ENCODE data around the gene ZNF628. TPM values are rescaled to one million over a fixed set of nuclear protein-coding genes. Genes with fewer than 3 reads are reported as not detected.

The ZNF628 gene
- total and polyA plus RNA-seq, 3 experiments from 2014 or later: 0.36 to 8.7 (median 8.3) TPM

DNA sequence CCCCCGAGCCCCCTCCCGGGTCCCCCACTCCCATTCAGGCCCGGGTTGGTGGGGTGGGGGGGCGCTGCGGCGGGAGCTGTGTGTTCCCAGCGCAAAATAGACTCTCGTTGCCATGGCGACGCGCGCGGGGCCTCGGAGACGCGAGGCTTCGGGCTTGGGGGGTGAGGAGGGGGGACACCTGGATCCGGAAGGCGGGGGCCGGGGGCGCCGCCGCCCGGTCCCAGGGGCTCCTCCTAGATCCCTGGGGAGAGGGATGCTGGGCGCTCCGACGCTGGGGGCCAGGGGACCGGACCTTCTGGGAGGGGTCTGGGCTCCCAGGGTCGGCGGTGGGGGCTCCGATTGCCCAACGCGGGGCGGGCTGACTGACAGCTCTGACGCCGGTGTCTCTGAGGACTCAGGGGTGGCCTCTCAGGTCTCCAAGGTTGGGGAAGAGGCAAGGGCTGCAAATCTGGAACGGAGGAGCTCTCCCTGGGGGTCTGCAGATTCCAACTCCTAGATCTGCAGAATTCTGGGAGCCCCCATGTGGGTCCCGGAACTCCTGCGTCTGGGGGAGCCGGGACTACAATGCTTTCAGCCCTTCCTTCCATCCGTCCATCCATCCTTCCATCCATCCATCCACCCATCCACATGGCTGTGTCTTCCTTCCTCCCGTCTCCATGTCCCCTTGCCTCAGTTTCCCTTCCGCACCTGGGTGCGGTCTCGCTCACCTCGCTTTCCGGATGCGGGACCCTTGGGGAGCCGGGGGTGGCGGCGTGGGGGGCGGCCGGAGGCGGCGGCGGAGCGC, 24.3 kb upstream of the ZNF628 start:
- Histone ChIP-seq H3K4me3 (ENCODE audit: low read length) (no peak overlapping the region), H3K27me3 (ENCODE audit: insufficient read depth, low read length, poor library complexity, severe bottlenecking) (peaks cover 14% of the 10 kb centered on the region), H3K9me3 (ENCODE audit: low read length) (no peaks in the 10 kb centered on the region), H3K4me1 (ENCODE audit: insufficient read depth, low read length) (peaks cover 10% of the 10 kb centered on the region), H3K36me3 (ENCODE audit: insufficient read depth, low read length) (no peaks in the 10 kb centered on the region), H3K27ac (ENCODE audit: low read depth, low read length) (no peak overlapping the region)
- Mint-ChIP-seq H3K27me3 (peaks cover 20 to 32% of the 10 kb centered on the region in 2 donors), H3K4me3 (peak overlapping the region in 3 of 7 donors; percentile 53 to 68 (median 61)), H3K27ac (no peak overlapping the region), H3K9me3 (no peaks in the 10 kb centered on the region), H3K4me1 (peaks cover 5 to 30% (median 9%) of the 10 kb centered on the region in 3 donors), H3K36me3 (peaks cover 1 to 7% (median 6%) of the 10 kb centered on the region in 3 donors)
- DNase-seq: peak in 3 of 5 donors; percentile 27 to 76 (median 41)
- ChIA-PET CTCF (interaction anchor here (1.1 kb wide), 1 partner anchor 52 kb away, joined by 3 read pairs; no protein-coding TSS in a partner anchor), POLR2A (interaction anchor here (1.3 kb wide), 1 partner anchor 24 kb away, joined by 3 read pairs; the partner anchor contains the start of gene ZNF628)

DNA sequence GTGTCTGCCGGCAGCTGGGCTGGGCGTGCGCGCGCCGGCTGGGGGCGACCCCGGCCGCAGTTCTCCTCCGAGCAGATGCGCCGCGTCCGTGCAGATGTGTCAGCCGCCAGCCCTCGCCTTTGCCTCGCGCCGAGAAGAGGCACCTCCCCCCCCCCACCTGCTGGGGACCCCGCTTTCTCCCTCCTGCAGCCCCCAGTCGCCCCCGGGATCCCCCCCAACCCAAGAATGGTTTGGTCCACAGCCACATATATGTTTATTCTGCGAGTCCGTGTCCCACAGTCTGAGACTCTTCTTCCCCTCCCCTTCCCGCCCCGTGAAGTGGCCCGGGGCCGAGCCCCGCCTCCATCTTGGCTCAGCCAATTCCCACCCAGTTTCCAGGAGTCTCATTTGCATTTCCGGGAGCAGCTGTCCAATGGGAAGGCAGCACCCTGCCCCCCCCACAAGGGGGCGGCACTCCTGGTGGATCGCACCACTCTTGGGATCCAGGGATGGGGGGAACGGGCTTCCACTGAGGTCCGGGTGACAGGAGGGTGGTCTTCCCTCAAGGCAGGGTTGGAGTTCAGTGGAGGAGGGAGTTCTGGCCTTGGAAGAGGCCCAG, 23.6 kb upstream of the ZNF628 start:
- peaks cover 1 to 7% (median 6%) of the 10 kb centered on the region in 3 donors for H3K36me3 Mint-ChIP-seq
- H3K4me1 ChIP-seq (ENCODE audit: insufficient read depth, low read length): peaks cover 10% of the 10 kb centered on the region
- H3K27ac ChIP-seq (ENCODE audit: low read depth, low read length): no peak overlapping the region
- peaks cover 5 to 30% (median 9%) of the 10 kb centered on the region in 3 donors for H3K4me1 Mint-ChIP-seq
- H3K27ac Mint-ChIP-seq: peak overlapping the region in 1 of 8 donors; percentile 78
- H3K9me3 Mint-ChIP-seq: no peaks in the 10 kb centered on the region
- no peaks in the 10 kb centered on the region for H3K9me3 ChIP-seq (ENCODE audit: low read length)
- peak overlapping the region in 2 of 7 donors; percentile 32 to 57 for H3K4me3 Mint-ChIP-seq
- DNase-seq: peak in 2 of 5 donors; percentile 21 to 40
- H3K27me3 Mint-ChIP-seq: peaks cover 20 to 32% of the 10 kb centered on the region in 2 donors
- ChIA-PET POLR2A (interaction anchor here (1.3 kb wide), 1 partner anchor 23 kb away, joined by 3 read pairs; the partner anchor contains the start of gene ZNF628), CTCF (interaction anchor here (1.1 to 1.7 kb wide), 4 partner anchors 15 to 312 kb away, joined by 3 to 8 read pairs (median 6); no protein-coding TSS in a partner anchor)
- H3K27me3 ChIP-seq (ENCODE audit: insufficient read depth, low read length, poor library complexity, severe bottlenecking): peaks cover 11% of the 10 kb centered on the region
- no peak overlapping the region for H3K4me3 ChIP-seq (ENCODE audit: low read length)
- H3K36me3 ChIP-seq (ENCODE audit: insufficient read depth, low read length): no peaks in the 10 kb centered on the region

DNA sequence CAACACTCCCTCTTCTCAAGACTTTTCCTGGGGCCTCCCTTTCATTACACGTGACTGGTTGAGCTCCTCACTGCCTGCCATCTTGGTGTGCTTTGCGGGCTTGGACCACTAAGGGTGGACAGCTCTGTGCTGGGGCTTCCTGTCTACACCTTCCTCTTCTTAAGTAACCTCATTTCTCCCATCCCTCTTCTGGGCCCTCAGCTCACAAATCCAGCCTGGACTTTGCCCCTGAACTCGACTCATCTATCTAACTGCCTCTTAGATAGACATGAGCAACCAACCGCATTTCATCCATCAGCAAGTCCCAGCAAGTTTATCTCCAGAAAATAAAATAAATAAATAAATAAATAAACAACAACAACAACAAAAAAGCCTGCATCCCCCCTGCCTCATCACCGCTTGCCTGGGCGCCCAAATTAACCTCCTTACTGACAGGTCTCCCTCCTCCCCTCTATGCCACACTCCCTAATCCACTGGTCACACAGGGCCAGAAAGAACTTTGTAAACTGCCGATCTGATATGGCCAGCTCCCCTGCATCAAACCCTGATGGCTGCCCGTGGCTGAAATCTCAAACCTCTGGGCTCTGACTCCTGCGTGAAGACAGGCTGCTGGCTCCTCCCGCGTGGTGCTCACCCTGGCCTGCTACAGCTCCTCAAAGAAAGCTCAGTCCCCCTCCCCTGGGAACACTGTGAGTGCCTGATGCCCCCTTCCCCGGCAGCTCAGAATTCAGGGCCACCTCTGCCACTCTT, 22.7 kb upstream of the ZNF628 start:
- CTCF ChIA-PET: interaction anchor here (1.0 to 1.7 kb wide), 5 partner anchors 14 to 313 kb away, joined by 3 to 8 read pairs (median 5); no protein-coding TSS in a partner anchor
- Histone ChIP-seq H3K36me3 (ENCODE audit: insufficient read depth, low read length) (no peaks in the 10 kb centered on the region), H3K27me3 (ENCODE audit: insufficient read depth, low read length, poor library complexity, severe bottlenecking) (peaks cover 11% of the 10 kb centered on the region), H3K4me3 (ENCODE audit: low read length) (no peak overlapping the region), H3K27ac (ENCODE audit: low read depth, low read length) (no peak overlapping the region), H3K9me3 (ENCODE audit: low read length) (no peaks in the 10 kb centered on the region), H3K4me1 (ENCODE audit: insufficient read depth, low read length) (peaks cover 10% of the 10 kb centered on the region)
- DNase-seq: no peak
- Mint-ChIP-seq H3K4me1 (peaks cover 5 to 30% (median 9%) of the 10 kb centered on the region in 3 donors), H3K9me3 (no peaks in the 10 kb centered on the region), H3K27me3 (peaks cover 20 to 32% of the 10 kb centered on the region in 2 donors), H3K36me3 (peaks cover 1 to 7% (median 6%) of the 10 kb centered on the region in 3 donors), H3K27ac (peak overlapping the region in 4 of 8 donors; percentile 12 to 70 (median 48)), H3K4me3 (peak overlapping the region in 6 of 7 donors; percentile 17 to 76 (median 36))
- POLR2A ChIA-PET: interaction anchor here (1.3 kb wide), 1 partner anchor 23 kb away, joined by 3 read pairs; the partner anchor contains the start of gene ZNF628

DNA sequence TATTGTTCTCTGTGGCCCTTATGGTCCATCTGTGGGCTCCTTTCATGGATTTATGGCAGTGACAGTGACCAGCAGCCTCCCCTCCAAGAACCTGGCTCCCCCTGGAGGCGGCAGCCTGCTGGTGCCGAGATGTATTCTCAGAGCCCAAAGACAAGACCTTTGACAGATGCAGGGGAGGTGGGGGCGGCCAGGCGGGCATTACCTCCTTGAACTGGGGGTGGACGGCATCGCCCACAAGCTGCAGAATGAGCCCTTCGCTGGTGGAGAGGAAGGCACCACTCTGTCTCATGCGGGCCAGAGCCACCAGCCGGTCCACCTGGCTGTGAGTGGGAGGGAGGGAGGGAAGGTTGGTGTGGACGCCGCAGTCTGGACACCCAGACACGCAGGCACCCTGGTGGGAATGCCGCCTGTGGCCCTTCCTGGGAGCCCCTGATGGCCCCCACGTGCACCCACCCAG, 21.6 kb upstream of the ZNF628 start:
- H3K9me3 ChIP-seq (ENCODE audit: low read length): no peaks in the 10 kb centered on the region
- no peak overlapping the region for H3K27ac ChIP-seq (ENCODE audit: low read depth, low read length)
- Mint-ChIP-seq H3K4me3 (no peak overlapping the region), H3K9me3 (no peaks in the 10 kb centered on the region), H3K36me3 (peaks cover 1 to 7% (median 6%) of the 10 kb centered on the region in 3 donors), H3K27ac (peak overlapping the region in 1 of 8 donors; percentile 35), H3K4me1 (peaks cover 6 to 30% (median 9%) of the 10 kb centered on the region in 3 donors), H3K27me3 (peaks cover 19 to 32% of the 10 kb centered on the region in 2 donors)
- H3K36me3 ChIP-seq (ENCODE audit: insufficient read depth, low read length): no peaks in the 10 kb centered on the region
- POLR2A ChIA-PET: no interaction called here
- CTCF ChIA-PET: interaction anchor here (1.2 to 1.4 kb wide), 2 partner anchors 71 to 153 kb away, joined by 3 to 4 read pairs; partner anchors contain the start of gene TMEM238
- H3K4me1 ChIP-seq (ENCODE audit: insufficient read depth, low read length): peaks cover 10% of the 10 kb centered on the region
- DNase-seq: peak in 2 of 5 donors; percentile 24 to 62
- H3K27me3 ChIP-seq (ENCODE audit: insufficient read depth, low read length, poor library complexity, severe bottlenecking): peaks cover 11% of the 10 kb centered on the region
- H3K4me3 ChIP-seq (ENCODE audit: low read length): no peak overlapping the region

DNA sequence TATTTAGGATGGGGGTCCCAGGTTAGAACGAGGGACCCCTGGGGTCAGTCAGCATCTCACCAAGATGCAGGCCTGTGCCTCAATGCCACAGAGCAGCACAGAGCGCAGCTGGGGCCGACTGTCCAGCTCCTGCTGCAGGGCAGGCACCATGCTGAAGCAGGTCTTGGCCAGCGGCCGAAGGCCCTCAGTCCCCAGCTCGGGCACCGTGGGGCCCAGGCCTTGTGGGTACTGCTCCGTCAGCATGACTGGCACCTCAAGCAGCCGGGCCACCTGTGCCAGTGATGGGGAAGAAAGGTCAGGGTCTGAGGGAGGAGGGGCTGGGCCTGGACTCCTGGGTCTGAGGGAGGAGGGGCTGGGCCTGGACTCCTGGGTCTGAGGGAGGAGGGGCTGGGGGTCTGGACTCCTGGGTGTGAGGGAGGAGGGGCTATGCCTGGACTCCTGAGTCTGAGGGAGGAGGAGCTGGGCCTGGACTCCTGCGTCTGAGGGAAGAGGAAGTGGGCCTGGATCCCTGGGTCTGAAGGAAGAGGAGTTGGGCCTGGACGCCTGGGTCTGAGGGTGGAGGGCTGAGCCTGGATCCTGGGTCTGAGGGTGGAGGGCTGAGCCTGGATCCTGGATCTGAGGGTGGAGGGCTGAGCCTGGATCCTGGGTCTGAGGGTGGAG, 20.7 kb upstream of the ZNF628 start:
- Histone ChIP-seq H3K4me1 (ENCODE audit: insufficient read depth, low read length) (peaks cover 10% of the 10 kb centered on the region), H3K27me3 (ENCODE audit: insufficient read depth, low read length, poor library complexity, severe bottlenecking) (peaks cover 7% of the 10 kb centered on the region), H3K9me3 (ENCODE audit: low read length) (no peaks in the 10 kb centered on the region), H3K4me3 (ENCODE audit: low read length) (no peak overlapping the region), H3K27ac (ENCODE audit: low read depth, low read length) (no peak overlapping the region), H3K36me3 (ENCODE audit: insufficient read depth, low read length) (no peaks in the 10 kb centered on the region)
- H3K27ac Mint-ChIP-seq: no peak overlapping the region
- peaks cover 1 to 7% (median 6%) of the 10 kb centered on the region in 3 donors for H3K36me3 Mint-ChIP-seq
- DNase-seq: no peak
- no peak overlapping the region for H3K4me3 Mint-ChIP-seq
- H3K4me1 Mint-ChIP-seq: peaks cover 15 to 35% (median 17%) of the 10 kb centered on the region in 3 donors
- CTCF ChIA-PET: interaction anchor here (1.2 kb wide), 1 partner anchor 72 kb away, joined by 3 read pairs; the partner anchor contains the start of gene TMEM238
- POLR2A ChIA-PET: no interaction called here
- peaks cover 16 to 28% of the 10 kb centered on the region in 2 donors for H3K27me3 Mint-ChIP-seq
- no peaks in the 10 kb centered on the region for H3K9me3 Mint-ChIP-seq

DNA sequence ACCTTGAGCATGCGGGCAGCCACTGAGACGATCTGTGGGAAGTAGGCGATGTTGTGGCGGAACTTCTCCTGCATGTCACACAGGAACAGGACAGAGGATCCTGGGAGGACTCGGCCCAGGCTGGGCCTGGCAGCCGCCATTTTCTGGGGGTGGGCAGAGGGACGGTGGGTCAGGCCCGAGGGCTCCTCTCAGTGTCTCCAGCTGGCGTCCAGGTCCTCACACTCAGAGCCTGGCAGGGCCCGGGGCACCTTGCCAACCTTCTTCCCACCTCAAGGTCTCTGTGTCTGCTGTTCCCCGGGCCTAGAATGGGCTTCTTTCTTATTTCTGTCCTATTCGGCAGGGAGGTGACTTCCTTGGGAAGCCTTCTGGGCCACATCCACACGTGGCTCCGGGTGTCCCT, 20.1 kb upstream of the ZNF628 start:
- H3K9me3 Mint-ChIP-seq: no peaks in the 10 kb centered on the region
- peaks cover 10% of the 10 kb centered on the region for H3K4me1 ChIP-seq (ENCODE audit: insufficient read depth, low read length)
- H3K27me3 ChIP-seq (ENCODE audit: insufficient read depth, low read length, poor library complexity, severe bottlenecking): peaks cover 4% of the 10 kb centered on the region
- peaks cover 15 to 24% of the 10 kb centered on the region in 2 donors for H3K27me3 Mint-ChIP-seq
- no peaks in the 10 kb centered on the region for H3K36me3 ChIP-seq (ENCODE audit: insufficient read depth, low read length)
- no peak overlapping the region for H3K27ac Mint-ChIP-seq
- H3K4me3 ChIP-seq (ENCODE audit: low read length): no peak overlapping the region
- H3K27ac ChIP-seq (ENCODE audit: low read depth, low read length): no peak overlapping the region
- peaks cover 19 to 35% (median 20%) of the 10 kb centered on the region in 3 donors for H3K4me1 Mint-ChIP-seq
- CTCF ChIA-PET: no interaction called here
- peaks cover 1 to 7% (median 6%) of the 10 kb centered on the region in 3 donors for H3K36me3 Mint-ChIP-seq
- DNase-seq: no peak
- no peak overlapping the region for H3K4me3 Mint-ChIP-seq
- POLR2A ChIA-PET: no interaction called here
- H3K9me3 ChIP-seq (ENCODE audit: low read length): no peaks in the 10 kb centered on the region

Data from CD8-positive, alpha-beta memory T cell (primary cell).